HepG2 (cell line): ENCODE measurements around the gene ELF2. TPM values are rescaled to one million over a fixed set of nuclear protein-coding genes. Genes with fewer than 3 reads are reported as not detected.

Experiments used
- ATM ChIP-seq: fragments of 450-650 bp; IDR thresholded peaks from 2 replicates; pipeline ENCODE4 v1.7.1; 2017; ENCODE audit warnings: mild to moderate bottlenecking, borderline replicate concordance
- CCDC6 ChIP-seq: sonication (generic); formaldehyde crosslinking; IDR thresholded peaks from 2 replicates; pipeline ENCODE4 v1.8.1; 2022; ENCODE audit warnings: mild to moderate bottlenecking, missing genetic modification reagents, moderate library complexity
- CEBPG ChIP-seq: IDR thresholded peaks from 2 replicates; pipeline ENCODE4 v1.6.1; 2016
- CTCF ChIP-seq: sonication (generic); formaldehyde crosslinking; IDR thresholded peaks from 2 replicates; pipeline ENCODE4 v1.5.0; 2020; ENCODE audit warnings: mild to moderate bottlenecking, missing genetic modification reagents, moderate library complexity
- FLYWCH1 ChIP-seq: sonication (generic); formaldehyde crosslinking; IDR thresholded peaks from 2 replicates; pipeline ENCODE4 v1.8.1; 2023; ENCODE audit warnings: mild to moderate bottlenecking, missing genetic modification reagents
- FOXJ3 ChIP-seq: sonication (generic); formaldehyde crosslinking; IDR thresholded peaks from 2 replicates; pipeline ENCODE4 v1.4.0; 2020; ENCODE audit warnings: missing genetic modification reagents, mild to moderate bottlenecking, borderline replicate concordance
- KLF6 ChIP-seq: IDR thresholded peaks from 2 replicates; pipeline ENCODE4 v1.8.0; 2016; ENCODE audit warnings: missing biosample characterization, missing genetic modification reagents
- MTA1 ChIP-seq: sonication (generic); formaldehyde crosslinking; IDR thresholded peaks from 2 replicates; pipeline ENCODE4 v1.4.0; 2020; ENCODE audit warnings: missing genetic modification reagents, mild to moderate bottlenecking, borderline replicate concordance
- MXD3 ChIP-seq: IDR thresholded peaks from 2 replicates; pipeline ENCODE4 v1.6.1; 2016; ENCODE audit warnings: mild to moderate bottlenecking, missing biosample characterization, missing genetic modification reagents
- MXI1 ChIP-seq: IDR thresholded peaks from 3 replicates; pipeline ENCODE4 v1.6.1; 2012; ENCODE audit warnings: low read depth, low read length, inconsistent platforms, borderline replicate concordance
- MYC ChIP-seq: sonication (generic); formaldehyde crosslinking; IDR thresholded peaks from 2 replicates; pipeline ENCODE4 v1.9.0; 2021; ENCODE audit warnings: missing genetic modification reagents, borderline replicate concordance
- POLR2A ChIP-seq, 2 experiments: IDR thresholded peaks; 2 replicates each; pipeline ENCODE4 v1.6.1; 2011; ENCODE audit warnings: low read depth in 2 of 2, low read length in 2 of 2, mild to moderate bottlenecking in 1 of 2, moderate library complexity in 1 of 2; ENCODE audit not compliant: insufficient read depth in 1 of 2
- THAP11 ChIP-seq: IDR thresholded peaks from 2 replicates; pipeline ENCODE4 v1.6.1; 2016; ENCODE audit warnings: missing biosample characterization, missing genetic modification reagents
- WIZ ChIP-seq: sonication (generic); formaldehyde crosslinking; IDR thresholded peaks from 2 replicates; pipeline ENCODE4 v1.5.1; 2020; ENCODE audit warnings: mild to moderate bottlenecking, missing genetic modification reagents
- ZBTB25 ChIP-seq: IDR thresholded peaks from 2 replicates; pipeline ENCODE4 v1.6.1; 2018; ENCODE audit warnings: missing genetic modification reagents
- ZMYM3 ChIP-seq: sonication (generic); formaldehyde crosslinking; IDR thresholded peaks from 2 replicates; pipeline ENCODE4 v1.5.1; 2020; ENCODE audit warnings: mild to moderate bottlenecking, missing genetic modification reagents
- ZNF232 ChIP-seq: sonication (generic); formaldehyde crosslinking; IDR thresholded peaks from 2 replicates; pipeline ENCODE4 v1.4.0; 2020; ENCODE audit warnings: missing genetic modification reagents, borderline replicate concordance
- ZNF431 ChIP-seq: sonication (generic); formaldehyde crosslinking; IDR thresholded peaks from 2 replicates; pipeline ENCODE4 v1.9.0; 2022; ENCODE audit warnings: missing genetic modification reagents, low read depth, mild to moderate bottlenecking, borderline replicate concordance
- ZNF460 ChIP-seq: sonication (generic); formaldehyde crosslinking; IDR thresholded peaks from 2 replicates; pipeline ENCODE4 v1.5.1; 2020; ENCODE audit warnings: missing genetic modification reagents, mild to moderate bottlenecking, borderline replicate concordance
- ZNF687 ChIP-seq: sonication (generic); formaldehyde crosslinking; IDR thresholded peaks from 2 replicates; pipeline ENCODE4 v1.5.1; 2020; ENCODE audit warnings: mild to moderate bottlenecking, missing genetic modification reagents, moderate library complexity
- ZNF782 ChIP-seq: sonication (generic); formaldehyde crosslinking; IDR thresholded peaks from 2 replicates; pipeline ENCODE4 v1.4.0; 2020; ENCODE audit warnings: missing genetic modification reagents, mild to moderate bottlenecking, borderline replicate concordance
- ZNF790 ChIP-seq: sonication (generic); formaldehyde crosslinking; IDR thresholded peaks from 2 replicates; pipeline ENCODE4 v1.8.0; 2022; ENCODE audit warnings: missing genetic modification reagents, mild to moderate bottlenecking, borderline replicate concordance
- polyA plus RNA-seq, 8 experiments: library from polyadenylated mRNA; depleted of rRNA in 3 of 8; stranded (reverse) in 7 of 8; unstranded in 1 of 8; fragments of >200 nt; fragmentation: Illumina TruSeq in 4 of 8; extraction: Trizol in 4 of 8; gene quantifications; 2 replicates each; pipeline versions ENCODE4 v1.2.1 to v1.2.3, GENCODE V29; 2011 to 2016; ENCODE audit warnings: low read depth in 4 of 8, missing spikeins in 1 of 8, mixed read lengths in 1 of 8; ENCODE audit not compliant: insufficient read depth in 1 of 8
- total RNA-seq, 5 experiments: library from RNA; depleted of rRNA; stranded (reverse); fragments of >200 nt; fragmentation: Illumina TruSeq; extraction: Trizol; gene quantifications; 2 replicates each; pipeline ENCODE4 v1.2.3, GENCODE V29; 2016; ENCODE audit warnings: low read depth in 1 of 5

ELF2 gene
- total and polyA plus RNA-seq, 2 of the 13 experiments (the other 11 are each of a cell fraction or from before 2014, with no cell fraction given) = 28.6 to 35.4 TPM

- TF ChIP-seq CTCF (CRISPR knock-in tag) (peak; percentile 49; the same call in 1 of the 2 replicates), ZNF790 (CRISPR knock-in tag) (no peak), MTA1 (CRISPR knock-in tag) (peak; percentile 69; the same call in 1 of the 2 replicates), FLYWCH1 (CRISPR knock-in tag) (no peak), ZMYM3 (CRISPR knock-in tag) (no peak), FOXJ3 (CRISPR knock-in tag) (0 out of 2 replicates have a peak, but pooled peaks have one; percentile 5), ZBTB25 (CRISPR knock-in tag) (peak; percentile 99), MYC (CRISPR knock-in tag) (peak; percentile 80), KLF6 (CRISPR knock-in tag) (no peak), ZNF782 (no peak), ZNF687 (peak; percentile 90), POLR2A (IDR thresholded peaks at IDR 0.05; ENCODE audit: insufficient read depth in 1 of 2, low read depth in 2 of 2, low read length in 2 of 2) (peak; percentile 72 to 82), MXD3 (CRISPR knock-in tag) (peak; percentile 60; the same call in 1 of the 2 replicates), ZNF460 (no peak), WIZ (CRISPR knock-in tag) (no peak), ZNF431 (no peak), ZNF232 (CRISPR knock-in tag) (no peak; the same call in 1 of the 2 replicates), MXI1 (peak; percentile 72; the same call in 1 of the 3 replicates), ATM (no peak), CCDC6 (CRISPR knock-in tag) (peak; percentile 78; the same call in 1 of the 2 replicates), CEBPG (CRISPR knock-in tag) (no peak), THAP11 (CRISPR knock-in tag) (peak; percentile 72)
These were observed 92.8 kb downstream of the ELF2 start (continued) for GRCh38 chr4:139083956-139084803.
